ENCODE data around the gene CISD3.

The CISD3 gene

DNA sequence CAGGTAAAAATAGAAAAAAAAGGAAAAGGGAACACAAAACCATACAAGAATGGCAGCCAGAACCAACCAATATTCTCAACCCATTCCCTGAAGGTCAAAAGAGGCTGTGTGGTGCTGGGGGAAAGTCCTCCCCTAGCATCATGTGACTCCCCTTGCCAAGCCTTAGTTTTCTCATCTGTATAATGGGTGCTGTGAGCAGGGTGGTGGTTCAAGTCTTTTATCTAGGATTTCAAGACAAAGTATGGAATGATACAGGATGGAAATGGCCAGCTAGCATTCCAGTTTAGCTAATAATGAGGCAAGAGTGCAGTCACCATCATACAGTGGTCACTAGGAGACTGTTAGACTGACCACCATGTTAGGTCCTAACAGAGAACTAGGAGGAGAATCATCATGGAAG is 43.1 kb downstream of the CISD3 start:
- no peak for DNase-seq (ENCODE audit: low read depth, low spot score)

DNA sequence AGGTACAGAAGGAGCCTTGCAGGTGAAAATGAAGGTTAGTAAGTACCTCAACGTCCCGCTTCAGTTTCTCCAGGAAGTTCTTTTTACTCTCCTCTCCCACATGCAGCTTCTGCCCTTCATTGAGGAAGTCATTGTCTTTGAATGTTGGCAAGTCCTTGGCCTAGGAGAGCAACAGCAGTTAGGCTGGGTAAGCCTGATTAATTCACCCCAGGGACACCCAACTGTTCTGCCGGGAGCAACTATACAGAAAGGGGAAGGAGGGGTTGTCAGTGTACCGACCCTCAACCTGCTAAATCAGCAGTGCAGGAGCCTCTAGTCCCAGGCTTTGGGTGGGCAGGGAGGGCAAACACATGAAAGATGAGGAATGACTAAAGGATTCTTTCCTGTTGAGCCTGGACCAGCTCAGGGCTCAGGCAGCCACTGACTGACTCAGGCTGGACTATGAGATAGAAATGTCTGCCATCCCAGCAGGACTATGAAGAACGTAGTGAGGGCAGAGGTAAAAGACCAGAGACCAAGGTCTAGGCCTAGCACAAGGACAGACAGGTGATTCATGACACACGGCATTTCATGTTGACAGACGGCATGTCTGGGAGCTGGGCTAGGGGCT is 47.6 kb downstream of the CISD3 start:
- no peak for DNase-seq (ENCODE audit: low read depth, low spot score)

DNA sequence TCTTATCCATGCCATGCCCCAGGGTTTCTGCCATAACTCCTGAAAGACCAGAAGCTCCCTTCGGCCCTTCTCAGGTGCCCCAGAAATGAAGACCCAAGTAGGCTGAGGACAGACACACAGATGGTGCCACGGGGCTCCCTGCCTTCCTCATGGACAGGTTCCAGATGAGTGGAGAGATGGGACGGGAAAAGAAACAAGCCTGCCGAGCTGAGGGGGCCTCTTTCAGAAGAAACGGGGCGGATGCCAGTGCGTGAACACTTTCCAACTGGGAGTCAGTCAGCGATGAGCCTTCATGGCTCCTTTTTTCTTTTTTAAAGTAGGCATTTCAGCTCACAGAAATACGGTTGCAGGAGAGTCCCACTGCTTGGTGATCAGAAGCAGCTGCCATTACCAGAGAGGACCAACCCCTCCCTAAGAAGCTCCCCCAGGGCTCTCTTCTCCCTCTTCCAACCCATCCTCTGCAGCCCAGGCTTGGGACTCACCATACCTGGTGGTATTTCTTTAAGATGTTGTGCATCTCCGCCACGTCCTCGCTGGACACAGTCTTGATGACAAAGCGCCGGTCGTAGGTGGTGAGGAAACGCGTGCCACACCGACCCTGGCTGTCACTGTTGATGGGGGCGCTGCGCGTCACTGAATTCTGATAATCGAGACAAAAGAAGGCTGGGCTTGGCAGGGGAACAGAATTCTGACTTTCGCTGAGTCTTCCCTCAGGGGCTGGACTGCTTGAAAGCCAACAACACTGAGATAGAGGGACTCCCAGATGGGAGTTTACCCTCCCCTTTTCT is 50.0 kb downstream of the CISD3 start:
- no peak for DNase-seq (ENCODE audit: low read depth, low spot score)

DNA sequence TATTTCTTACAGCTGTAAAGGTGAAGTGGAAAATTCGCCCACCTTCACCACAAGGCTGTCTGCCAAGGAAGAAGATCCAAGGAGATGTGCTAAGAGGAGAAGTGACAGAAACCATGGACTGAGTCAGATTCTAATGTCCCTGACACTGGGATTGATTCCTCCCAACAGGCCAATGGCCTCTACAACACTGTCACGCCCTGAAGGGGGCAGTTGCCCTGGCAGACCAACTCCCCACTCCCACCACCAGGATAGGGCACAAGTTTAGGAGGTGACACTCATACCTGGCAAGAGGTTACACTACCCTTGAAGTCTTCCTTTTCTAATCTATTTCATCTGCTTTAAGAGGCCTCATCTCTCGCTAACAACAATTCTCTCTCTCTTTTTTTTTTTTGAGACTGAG is 53.1 kb downstream of the CISD3 start:
- no peak for DNase-seq (ENCODE audit: low read depth, low spot score)

Data from activated CD4-positive, CD25-positive, alpha-beta regulatory T cell treated with anti-CD3 and anti-CD28 coated beads, Interleukin-2, amount 50 U/mL, for 16 hours (primary cell).